HG03039 (cell line): Measurements from ENCODE around the gene RPIA.
"Not testable (repeated sequence)": the region's sequence is repeated elsewhere in the genome, so short reads cannot be mapped to it uniquely, and the experiment has no call there.

Source experiments
- ATAC-seq: cut with Tn5 transposase; IDR thresholded peaks from one replicate; pipeline ENCODE4 v1.9.1; 2021; ENCODE audit warnings: mild to moderate bottlenecking, moderate library complexity; ENCODE audit not compliant: unreplicated experiment

The RPIA gene

DNA sequence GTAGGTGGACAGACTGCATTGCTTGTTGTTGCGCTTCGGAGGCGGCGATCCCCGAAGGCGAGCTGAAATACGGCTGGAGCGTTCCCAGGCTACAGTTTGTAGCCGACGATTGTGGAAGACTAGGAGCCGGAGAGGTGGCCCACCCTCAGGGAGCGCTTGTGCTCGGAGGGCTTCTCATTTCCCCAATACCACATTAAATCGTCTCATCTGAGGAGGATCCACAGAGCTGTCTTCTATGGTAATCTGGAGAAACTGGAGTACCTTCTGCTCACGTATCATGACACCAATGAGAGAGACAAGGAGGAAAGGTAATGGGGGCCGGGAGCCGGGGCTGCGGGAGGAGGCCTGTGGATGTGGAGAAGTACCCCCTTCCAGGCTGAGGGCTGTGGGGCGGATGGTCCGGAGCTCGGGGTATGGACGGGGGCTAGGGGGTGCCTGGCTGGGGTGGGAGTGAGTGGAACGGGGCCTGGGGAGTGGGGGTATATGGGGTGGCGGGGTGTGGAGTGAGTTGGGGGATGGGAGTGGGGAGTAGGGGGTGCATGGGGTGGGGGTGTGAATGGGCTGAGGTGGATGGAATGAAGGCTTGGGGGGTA, 74.5 kb downstream of the RPIA start:
- not testable (repeated sequence) for ATAC-seq

DNA sequence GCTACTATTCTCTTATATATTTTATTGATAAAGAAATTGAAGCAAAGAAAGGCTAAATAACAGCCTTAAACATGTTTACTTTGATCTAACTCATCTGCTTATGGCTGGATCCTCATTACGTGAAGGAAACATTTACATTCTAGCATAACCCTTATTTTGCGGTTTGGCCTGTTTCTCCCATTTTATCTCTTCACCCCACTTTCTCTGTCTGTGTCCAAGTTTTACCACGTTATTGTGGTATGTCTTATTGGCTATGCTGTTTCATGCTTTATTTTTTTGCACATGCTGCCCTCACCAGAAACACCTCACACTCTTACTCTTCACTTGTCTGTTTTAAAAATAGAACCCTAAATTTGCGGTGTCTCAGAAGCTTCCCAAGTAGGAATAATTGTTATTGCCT, 78.5 kb downstream of the RPIA start:
- ATAC-seq, result no peak

DNA sequence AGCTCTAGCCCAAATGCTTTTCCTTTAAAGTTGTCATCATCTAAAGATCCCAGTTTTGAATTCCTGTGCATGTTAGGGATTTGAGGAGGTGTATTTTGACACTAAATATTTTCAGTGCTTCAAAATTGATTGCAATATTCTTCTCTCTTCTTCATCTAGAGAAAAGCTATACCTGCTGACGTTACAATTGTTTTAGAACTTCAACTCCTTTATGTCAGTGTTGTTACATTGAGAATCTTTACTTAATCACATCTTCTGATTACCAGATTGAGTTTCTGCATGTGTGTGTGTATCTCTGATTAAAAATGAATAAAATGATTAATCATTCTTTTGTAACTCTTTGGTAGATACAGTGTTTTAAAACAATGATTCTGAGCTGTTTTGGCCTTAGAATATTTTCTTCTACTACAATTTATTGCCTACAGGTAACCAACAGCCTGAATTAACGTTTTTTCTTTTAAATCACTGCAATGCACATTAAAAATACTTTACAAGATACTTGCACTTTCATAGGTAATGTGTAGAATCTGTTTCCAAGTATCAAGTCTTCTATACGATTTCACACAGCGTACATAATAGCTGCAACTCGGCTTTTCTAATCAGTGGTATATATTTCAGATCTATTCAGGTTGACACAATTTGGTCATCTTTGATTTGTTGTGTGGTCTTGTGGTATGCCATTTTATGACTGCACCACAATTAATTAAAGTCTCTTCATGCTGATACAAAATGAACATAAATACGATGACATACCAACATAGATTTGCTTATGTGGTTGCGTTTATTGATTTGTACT, 82.0 kb downstream of the RPIA start:
- ATAC-seq, result not testable (repeated sequence)

DNA sequence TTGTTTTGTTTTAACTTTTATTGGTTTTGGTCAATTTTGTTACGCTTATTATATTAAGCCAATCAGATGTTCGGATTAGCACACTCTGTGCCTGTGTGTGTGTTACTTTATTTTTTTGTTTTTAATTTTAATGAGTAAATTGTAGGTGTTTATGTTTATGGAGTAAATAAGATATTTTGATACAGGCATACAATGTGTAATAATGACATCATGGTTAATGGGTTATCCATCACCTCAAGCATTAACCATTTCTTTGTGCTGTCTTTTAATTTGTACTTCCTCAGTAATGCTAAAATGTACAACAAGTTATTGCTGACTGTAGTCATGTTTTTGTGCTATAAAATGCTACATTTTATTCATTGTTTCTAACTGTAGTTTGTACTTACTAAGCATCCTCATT, 97.7 kb downstream of the RPIA start:
- ATAC-seq, result not testable (repeated sequence)

DNA sequence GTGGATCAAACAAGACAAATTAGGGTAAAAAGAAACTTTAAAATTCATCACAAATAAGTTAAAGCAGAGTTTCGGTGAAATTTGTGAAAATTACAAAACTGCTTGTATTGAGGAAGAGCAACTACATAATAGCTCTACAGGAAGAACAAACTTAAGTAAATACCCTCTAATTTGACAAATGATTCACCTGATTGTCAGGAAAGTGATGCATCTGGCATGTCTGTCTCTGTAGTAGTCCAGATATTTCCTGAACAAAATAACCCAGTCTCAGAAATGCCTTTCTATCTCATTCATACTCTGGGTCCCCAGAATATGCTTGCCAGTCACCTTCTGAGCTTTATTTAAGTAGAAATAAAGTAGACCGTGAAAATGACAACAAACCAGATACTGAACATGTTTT, 104.5 kb downstream of the RPIA start:
- not testable (repeated sequence) for ATAC-seq

DNA sequence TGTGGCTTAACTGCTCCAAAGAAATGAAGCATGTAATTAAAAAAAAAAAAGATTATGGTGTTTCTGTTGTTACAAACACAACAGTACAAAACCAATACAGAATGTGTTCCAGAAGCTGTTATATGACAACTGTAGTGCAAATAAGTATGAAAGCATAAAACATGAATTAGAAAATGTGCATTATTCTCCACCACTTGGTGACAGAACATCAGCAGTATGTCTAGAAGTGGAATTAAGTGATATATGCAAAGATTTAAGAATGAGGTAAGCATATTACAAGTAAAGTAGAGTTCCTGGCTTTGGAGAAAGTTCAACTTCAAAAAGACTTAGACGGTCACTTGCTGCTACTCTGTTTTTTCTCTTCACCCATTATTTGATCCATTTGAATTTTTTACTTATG, 105.0 kb downstream of the RPIA start:
- not testable (repeated sequence) for ATAC-seq

DNA sequence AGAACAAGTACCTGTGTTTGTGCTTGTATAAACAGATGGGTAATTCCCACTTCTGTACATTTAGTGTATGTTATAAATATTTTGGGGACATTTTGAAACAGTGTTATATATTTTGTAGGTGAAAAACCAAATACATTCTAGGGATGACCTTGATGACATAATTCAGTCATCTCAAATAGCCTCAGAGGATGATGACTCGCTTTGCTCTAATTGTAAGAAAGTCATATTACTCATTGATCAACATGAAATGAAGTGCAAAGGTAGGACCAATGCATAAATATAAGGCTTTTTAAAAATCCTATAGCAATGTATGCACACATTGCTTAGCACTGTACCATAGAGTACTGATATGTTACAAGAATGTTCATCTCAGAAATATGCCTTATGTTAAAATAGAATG, 105.7 kb downstream of the RPIA start:
- ATAC-seq, result not testable (repeated sequence)
